NCI-H460 (cell line): Measurements from ENCODE around the gene WDSUB1. TPM values are rescaled to one million over a fixed set of nuclear protein-coding genes. Genes with fewer than 3 reads are reported as not detected.
A peak's percentile ranks its signal among the peaks of the same experiment; 100 is the strongest.

Source experiments
- DNase-seq: peaks from one replicate; pipeline ENCODE4 v3.0.0-alpha.2; 2016; ENCODE audit warnings: low read depth; ENCODE audit errors: extremely low read depth
- total RNA-seq: library from RNA; depleted of rRNA; stranded (reverse); fragments of >200 nt; shearing (Covaris generic); gene quantifications from 2 replicates; pipeline ENCODE4 v1.2.3, GENCODE V29; 2014

The WDSUB1 gene
- total RNA-seq, 1 experiment from 2014 or later, result 16.8 TPM

- no peak for DNase-seq
These were observed 61.2 kb downstream of the WDSUB1 start for GRCh38 chr2:159225025-159226016.

GRCh38 chr2:159224061-159224813 lies 62.3 kb downstream of the WDSUB1 start:
- DNase-seq, result no peak

- DNase-seq, result no peak
These were observed 67.0 kb downstream of the WDSUB1 start for GRCh38 chr2:159219394-159219998.

GRCh38 chr2:159218389-159218788 lies 68.1 kb downstream of the WDSUB1 start:
- DNase-seq, result no peak

- no peak for DNase-seq
These were observed 68.8 kb downstream of the WDSUB1 start for GRCh38 chr2:159217676-159218075.

GRCh38 chr2:159215116-159215515 lies 71.4 kb downstream of the WDSUB1 start:
- no peak for DNase-seq

- no peak for DNase-seq
These were observed 72.1 kb downstream of the WDSUB1 start for GRCh38 chr2:159214325-159214865.

- DNase-seq, result no peak
These were observed 73.2 kb downstream of the WDSUB1 start for GRCh38 chr2:159213296-159213695.

GRCh38 chr2:159211447-159212396 lies 74.8 kb downstream of the WDSUB1 start:
- DNase-seq, result no peak

- no peak for DNase-seq
These were observed 76.9 kb downstream of the WDSUB1 start for GRCh38 chr2:159209341-159210306.

GRCh38 chr2:159208438-159208837 lies 78.1 kb downstream of the WDSUB1 start:
- DNase-seq, result peak; percentile 14

GRCh38 chr2:159206736-159207380 lies 79.6 kb downstream of the WDSUB1 start:
- no peak for DNase-seq

GRCh38 chr2:159204381-159205144 lies 81.9 kb downstream of the WDSUB1 start:
- no peak for DNase-seq

- DNase-seq, result no peak
These were observed 83.9 kb downstream of the WDSUB1 start for GRCh38 chr2:159202568-159203071.

GRCh38 chr2:159201360-159202063 lies 85.0 kb downstream of the WDSUB1 start:
- DNase-seq, result no peak

GRCh38 chr2:159200498-159200897 lies 86.0 kb downstream of the WDSUB1 start:
- no peak for DNase-seq
